ENCODE measurements around the gene MAPK6. TPM values are rescaled to one million over a fixed set of nuclear protein-coding genes. Genes with fewer than 3 reads are reported as not detected.

MAPK6 gene
- total and polyA plus RNA-seq, 2 of the 4 experiments (the other 2 are of a cell fraction): 22.6 to 60.6 TPM

DNA sequence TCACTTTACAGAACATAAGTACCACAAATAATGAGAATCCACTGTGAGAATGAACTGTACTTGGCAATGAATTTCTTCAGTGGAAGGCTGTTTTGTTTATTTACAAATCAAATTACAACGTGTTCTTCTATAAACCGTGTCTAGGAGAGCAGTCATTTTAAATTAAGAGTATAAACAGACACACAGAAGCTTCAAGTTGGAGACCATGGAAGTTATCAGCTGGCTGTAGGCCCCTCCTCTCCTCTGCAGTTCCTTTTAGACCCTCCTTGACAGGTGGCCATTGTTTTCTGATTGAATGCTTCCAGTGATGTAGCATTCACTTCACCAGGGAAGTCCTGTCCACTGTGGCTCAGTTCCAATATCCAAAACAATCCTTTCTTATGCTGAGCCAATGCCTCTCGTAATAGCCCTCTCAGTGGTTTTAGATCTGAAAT, 7.3 kb upstream of the MAPK6 start:
- CTCF ChIA-PET: no interaction called here
- H3K4me2 ChIP-seq (ENCODE audit: low read depth, low read length): no peak overlapping the region
- H3K9me3 ChIP-seq (ENCODE audit: control insufficient read depth, insufficient read depth, low read length): no peaks in the 10 kb centered on the region
- H3K9ac ChIP-seq (ENCODE audit: low read depth, low read length): no peak overlapping the region
- no peak overlapping the region for H3K56ac ChIP-seq (ENCODE audit: extremely low read depth, insufficient read depth, low read length)
- dilution Hi-C loops (cut with HindIII; ENCODE audit: low sequenced_read_pairs, unreplicated experiment) (no loop called here), intact Hi-C loops (cut with micrococcal nuclease) (no loop called here), in situ Hi-C loops (cut with MboI; ENCODE audit: low sequenced_read_pairs) (loop anchor here (25.0 kb wide), 1 partner anchor 651 kb away; no protein-coding TSS in a partner anchor)
- ATAC-seq (ENCODE audit: low read depth) (no peak), DNase-seq (no peak)
- no peak overlapping the region for H4K8ac ChIP-seq (ENCODE audit: low read depth in 2 of 2, low read length in 2 of 2)
- H2AK5ac ChIP-seq (ENCODE audit: low read depth, low read length): peak overlapping the region; percentile 78
- peaks cover 9% of the 10 kb centered on the region; the same call in 1 of the 2 replicates for H3K4me1 ChIP-seq (ENCODE audit: control insufficient read depth, insufficient read depth, low read length)
- H2BK5ac ChIP-seq (ENCODE audit: low read depth, low read length, poor library complexity, severe bottlenecking): peak overlapping the region; percentile 18
- peak overlapping the region; percentile 46; the same call in 1 of the 2 replicates for H3K14ac ChIP-seq (replicated peaks; ENCODE audit: low read depth, low read length)
- H4K5ac ChIP-seq (ENCODE audit: low read depth, low read length): no peak overlapping the region; the same call in 1 of the 2 replicates
- H3K4me3 ChIP-seq (ENCODE audit: insufficient read depth, low read depth, low read length): no peak overlapping the region
- H4K91ac ChIP-seq (ENCODE audit: insufficient read depth, low read depth, low read length): no peak overlapping the region
- peak overlapping the region; percentile 26; the same call in 1 of the 2 replicates for H3K18ac ChIP-seq (ENCODE audit: low read depth, low read length)
- H3K4ac ChIP-seq (ENCODE audit: low read depth, low read length): peak overlapping the region; percentile 13; the same call in 1 of the 2 replicates
- no peak overlapping the region for H3K23ac ChIP-seq (ENCODE audit: low read depth, low read length)
- H2BK120ac ChIP-seq (ENCODE audit: low read depth, low read length): no peak overlapping the region
- peak overlapping the region; percentile 13 for H2AK9ac ChIP-seq (replicated peaks; ENCODE audit: low read depth, low read length, poor library complexity)
- no peaks in the 10 kb centered on the region for H3K36me3 ChIP-seq (ENCODE audit: control insufficient read depth, insufficient read depth, low read length)
- H3K27me3 ChIP-seq (ENCODE audit: control insufficient read depth, insufficient read depth, low read length): no peaks in the 10 kb centered on the region
- 67% methylated on average over 1 of the region's 3 CpGs; no CpG with 5 or more reads in 1 of the 2 experiments for WGBS, 2 experiments (ENCODE audit: extremely low coverage in 2 of 2, insufficient read length in 1 of 2)
- H2BK20ac ChIP-seq (ENCODE audit: low read depth, low read length): peak overlapping the region; percentile 52; the same call in 1 of the 2 replicates
- H3K9me1 ChIP-seq (ENCODE audit: insufficient read depth, low read length): peaks cover 5% of the 10 kb centered on the region
- POLR2A ChIA-PET (ENCODE audit: unreplicated experiment): no interaction called here
- H2BK15ac ChIP-seq (ENCODE audit: low read depth, low read length): peak overlapping the region; percentile 88; the same call in 2 of the 3 replicates
- BruUV-seq (replicated peaks): no TSS peak
- no peak overlapping the region for H3K27ac ChIP-seq (ENCODE audit: insufficient read depth, low read length)
- no peak overlapping the region for H2AFZ ChIP-seq (replicated peaks; ENCODE audit: low read length, poor library complexity)
- H3K79me1 ChIP-seq (ENCODE audit: low read depth in 1 of 2, low read length in 2 of 2): 0 out of 4 replicates have a peak, but pooled peaks cover 3% of the 10 kb centered on the region in 2 experiments
- H4K20me1 ChIP-seq (ENCODE audit: insufficient read depth, low read length): no peaks in the 10 kb centered on the region
- no peak for TF ChIP-seq POLR2A (IDR thresholded peaks at IDR 0.05; ENCODE audit: low read depth, low read length)
- TF ChIP-seq ELK1 (IDR thresholded peaks at IDR 0.05; ENCODE audit: borderline replicate concordance, low read depth, low read length): no peak
- no peak for TF ChIP-seq MAZ (IDR thresholded peaks at IDR 0.05; ENCODE audit: borderline replicate concordance, low read depth, low read length)
- TF ChIP-seq RCOR1 (IDR thresholded peaks at IDR 0.05; ENCODE audit: insufficient replicate concordance, low read length): no peak
- TF ChIP-seq BHLHE40 (IDR thresholded peaks at IDR 0.05; ENCODE audit: low read depth, low read length): no peak
- no peak for TF ChIP-seq CEBPB (IDR thresholded peaks at IDR 0.05; ENCODE audit: low read depth, low read length)
- TF ChIP-seq RAD21 (IDR thresholded peaks at IDR 0.05; ENCODE audit: low read length): no peak
- TF ChIP-seq NFE2L2 (IDR thresholded peaks at IDR 0.05; ENCODE audit: low read depth, low read length): no peak
- TF ChIP-seq CHD1 (IDR thresholded peaks at IDR 0.05; ENCODE audit: low read depth, low read length): no peak
- no peak for TF ChIP-seq MXI1 (IDR thresholded peaks at IDR 0.05; ENCODE audit: borderline replicate concordance, low read depth, low read length)
- TF ChIP-seq SMC3 (IDR thresholded peaks at IDR 0.05; ENCODE audit: low read depth, low read length): no peak
- no peak for TF ChIP-seq RFX5 (IDR thresholded peaks at IDR 0.05; ENCODE audit: low read depth, low read length)
- TF ChIP-seq, protein P1, sequence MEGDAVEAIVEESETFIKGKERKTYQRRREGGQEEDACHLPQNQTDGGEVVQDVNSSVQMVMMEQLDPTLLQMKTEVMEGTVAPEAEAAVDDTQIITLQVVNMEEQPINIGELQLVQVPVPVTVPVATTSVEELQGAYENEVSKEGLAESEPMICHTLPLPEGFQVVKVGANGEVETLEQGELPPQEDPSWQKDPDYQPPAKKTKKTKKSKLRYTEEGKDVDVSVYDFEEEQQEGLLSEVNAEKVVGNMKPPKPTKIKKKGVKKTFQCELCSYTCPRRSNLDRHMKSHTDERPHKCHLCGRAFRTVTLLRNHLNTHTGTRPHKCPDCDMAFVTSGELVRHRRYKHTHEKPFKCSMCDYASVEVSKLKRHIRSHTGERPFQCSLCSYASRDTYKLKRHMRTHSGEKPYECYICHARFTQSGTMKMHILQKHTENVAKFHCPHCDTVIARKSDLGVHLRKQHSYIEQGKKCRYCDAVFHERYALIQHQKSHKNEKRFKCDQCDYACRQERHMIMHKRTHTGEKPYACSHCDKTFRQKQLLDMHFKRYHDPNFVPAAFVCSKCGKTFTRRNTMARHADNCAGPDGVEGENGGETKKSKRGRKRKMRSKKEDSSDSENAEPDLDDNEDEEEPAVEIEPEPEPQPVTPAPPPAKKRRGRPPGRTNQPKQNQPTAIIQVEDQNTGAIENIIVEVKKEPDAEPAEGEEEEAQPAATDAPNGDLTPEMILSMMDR (conservative IDR thresholded peaks at IDR 0.05; ENCODE audit: low read depth, low read length): no peak
- TF ChIP-seq MAFK (IDR thresholded peaks at IDR 0.05; ENCODE audit: low read depth, low read length): no peak
- no peak for TF ChIP-seq USF2 (IDR thresholded peaks at IDR 0.05; ENCODE audit: low read depth, low read length)
- TF ChIP-seq FOS (IDR thresholded peaks at IDR 0.05; ENCODE audit: low read depth, low read length): no peak

All from IMR-90 (cell line).